GM19467 (cell line): ENCODE results near the gene KLF17.

Source experiments
- ATAC-seq: cut with Tn5 transposase; IDR thresholded peaks from one replicate; pipeline ENCODE4 v1.9.1; 2021; ENCODE audit warnings: mild to moderate bottlenecking, moderate library complexity; ENCODE audit not compliant: unreplicated experiment

KLF17 gene

DNA sequence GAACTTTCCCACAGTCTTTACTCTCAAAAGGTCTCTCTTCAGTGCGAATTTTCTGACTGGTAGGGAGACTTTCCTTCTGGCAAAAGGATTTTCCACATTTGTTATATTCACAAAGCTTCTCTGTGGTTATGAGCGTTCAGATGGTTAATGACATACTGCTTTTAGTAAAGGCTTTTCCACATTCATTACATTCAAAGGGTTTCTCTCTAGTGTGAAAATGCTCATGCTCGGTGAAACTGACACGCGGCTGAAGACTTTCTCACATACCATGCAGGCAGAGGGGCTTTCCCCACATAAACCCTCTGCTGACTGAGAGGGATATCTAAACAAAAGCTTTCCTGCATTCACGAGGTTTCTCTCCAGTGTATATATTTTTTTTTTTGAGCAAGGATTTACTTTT is 32.7 kb downstream of the KLF17 start:
- ATAC-seq: no peak

DNA sequence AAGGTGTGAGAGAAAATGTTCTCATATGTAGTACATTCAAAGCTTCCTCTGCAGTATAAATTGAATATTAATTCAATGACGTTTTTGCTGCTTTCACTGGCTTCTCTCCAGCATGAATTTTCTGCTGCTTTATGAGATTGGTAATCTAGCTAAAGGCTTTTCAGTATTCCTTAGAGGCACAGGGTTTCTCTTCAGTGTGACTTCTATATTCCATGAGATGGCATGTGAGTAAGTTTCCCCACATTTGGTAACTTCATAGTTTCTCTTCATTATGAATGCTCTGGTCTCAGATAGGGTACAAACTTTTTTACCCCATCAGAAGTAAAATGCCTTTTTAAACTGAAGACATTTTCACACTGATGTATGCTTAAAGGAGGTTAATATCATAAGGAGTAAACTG is 33.2 kb downstream of the KLF17 start:
- ATAC-seq: no peak

DNA sequence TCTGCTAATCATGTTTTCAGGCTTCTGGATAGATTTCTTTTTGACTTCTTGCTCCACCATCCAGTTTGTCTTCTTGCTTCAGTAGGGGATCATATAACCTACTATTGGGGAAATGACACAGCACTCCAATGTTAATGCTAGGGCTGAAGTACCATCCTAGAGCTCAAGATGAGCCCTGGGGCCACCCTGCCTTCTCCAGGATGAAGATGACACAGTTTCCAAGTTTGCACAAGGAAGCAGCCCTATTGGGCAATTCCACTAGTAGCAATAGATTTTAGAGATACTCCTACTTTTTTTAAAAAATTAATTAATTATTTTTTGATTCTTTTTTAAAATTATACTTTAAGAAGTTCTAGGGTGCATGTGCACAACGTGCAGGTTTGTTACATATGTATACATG is 34.1 kb downstream of the KLF17 start:
- no peak for ATAC-seq

DNA sequence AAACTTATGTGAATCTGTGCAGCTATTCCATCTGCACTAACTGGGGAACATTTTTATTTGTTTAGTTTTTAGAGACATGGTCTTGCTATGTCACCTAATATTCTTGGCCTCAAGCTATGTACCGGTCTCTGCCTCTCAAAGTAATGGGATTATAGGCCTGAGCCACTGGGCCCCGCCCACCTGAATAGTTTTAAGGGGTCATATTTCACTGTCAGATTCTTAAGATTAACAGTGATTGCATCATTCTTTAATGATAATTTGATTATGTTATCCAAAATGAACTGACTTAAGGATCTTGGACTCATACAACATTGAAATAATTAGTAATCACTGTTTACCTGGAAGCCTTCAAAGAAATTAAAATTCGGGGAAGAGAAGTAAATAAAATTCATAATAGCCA is 35.4 kb downstream of the KLF17 start:
- ATAC-seq: no peak

DNA sequence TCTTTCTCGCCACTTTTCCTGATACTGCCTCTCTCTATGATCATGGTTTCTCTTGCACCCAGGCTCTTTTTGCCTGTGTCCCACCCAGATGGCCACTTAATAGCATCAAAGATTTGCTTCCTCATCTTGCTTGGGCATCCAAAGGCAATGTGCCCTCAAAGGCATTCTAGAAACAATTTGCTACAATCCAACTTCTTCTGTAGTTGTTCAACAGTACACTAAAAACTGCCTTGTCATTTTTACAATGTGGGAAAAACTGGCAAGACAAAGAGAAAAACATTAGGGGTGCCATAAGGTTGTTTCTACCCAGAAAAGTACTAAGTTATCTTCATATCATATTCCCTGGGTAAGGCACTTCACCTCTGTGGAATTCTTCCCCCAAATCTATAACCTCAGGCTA is 39.3 kb downstream of the KLF17 start:
- ATAC-seq: no peak

DNA sequence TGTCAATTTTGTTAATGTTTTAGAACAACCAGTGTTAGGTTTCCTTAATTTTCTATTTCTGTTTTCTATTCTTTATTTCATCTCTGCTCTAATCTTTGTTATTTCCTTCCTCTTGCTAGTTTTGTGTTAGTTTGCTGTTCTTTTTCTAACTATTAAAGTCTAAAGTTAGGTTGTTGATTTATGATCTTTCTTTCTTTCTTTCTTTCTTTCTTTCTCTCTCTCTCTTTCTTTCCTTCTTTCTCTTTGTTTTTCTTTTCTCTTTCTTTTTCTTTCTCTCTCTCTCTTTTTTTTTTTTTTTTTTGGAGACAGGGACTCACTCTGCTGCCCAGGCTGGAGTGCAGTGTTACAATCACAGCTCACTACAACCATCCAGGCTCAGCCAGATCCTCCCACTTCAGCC is 40.2 kb downstream of the KLF17 start:
- no peak for ATAC-seq

DNA sequence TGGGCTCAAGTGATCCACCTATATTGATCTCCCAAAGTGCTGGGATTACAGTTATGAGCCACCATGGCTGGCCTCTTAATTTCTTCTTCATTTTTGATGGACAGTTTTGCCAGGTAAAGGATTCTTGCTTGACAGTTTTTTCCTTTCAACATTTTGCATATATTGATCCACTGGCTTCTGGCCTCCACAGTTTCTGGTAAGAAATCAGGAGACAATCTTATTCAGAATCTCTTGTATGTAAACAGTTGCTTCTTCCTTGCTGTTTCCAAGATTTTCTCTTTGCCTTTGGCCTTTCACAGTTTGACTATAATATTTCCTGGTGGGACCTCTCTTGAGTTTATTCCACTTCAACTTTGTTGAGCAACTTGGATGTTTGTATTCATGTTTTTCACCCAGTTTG is 42.9 kb downstream of the KLF17 start:
- ATAC-seq: no peak

DNA sequence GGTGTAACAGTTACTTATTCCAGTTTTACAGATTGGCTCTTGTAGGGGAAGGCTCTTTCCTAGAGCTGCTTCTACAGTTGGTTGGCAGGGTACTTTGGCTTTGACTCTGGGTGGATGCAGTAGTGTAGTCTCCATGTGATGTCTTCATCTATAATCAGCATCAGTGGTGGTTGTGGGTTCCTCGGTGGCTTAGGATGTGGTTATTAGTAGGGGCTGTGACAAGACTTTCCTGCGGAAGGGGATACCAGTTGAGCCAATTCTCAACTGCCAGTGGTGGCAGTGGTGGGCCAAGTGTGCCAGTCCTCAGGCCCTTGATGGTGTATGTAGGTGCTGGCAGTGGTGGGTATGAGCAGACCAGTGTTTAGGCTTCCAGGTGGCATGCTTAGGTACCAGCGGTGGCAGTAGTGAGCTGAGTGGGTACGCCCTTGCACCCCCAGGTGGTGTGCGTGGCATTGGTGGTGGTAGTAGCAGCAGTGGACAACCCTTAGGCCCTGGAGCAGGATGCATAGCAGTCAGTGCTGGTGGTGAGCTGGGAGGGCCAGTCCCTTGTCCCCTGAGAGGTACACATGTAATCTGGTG is 50.0 kb downstream of the KLF17 start:
- no peak for ATAC-seq

DNA sequence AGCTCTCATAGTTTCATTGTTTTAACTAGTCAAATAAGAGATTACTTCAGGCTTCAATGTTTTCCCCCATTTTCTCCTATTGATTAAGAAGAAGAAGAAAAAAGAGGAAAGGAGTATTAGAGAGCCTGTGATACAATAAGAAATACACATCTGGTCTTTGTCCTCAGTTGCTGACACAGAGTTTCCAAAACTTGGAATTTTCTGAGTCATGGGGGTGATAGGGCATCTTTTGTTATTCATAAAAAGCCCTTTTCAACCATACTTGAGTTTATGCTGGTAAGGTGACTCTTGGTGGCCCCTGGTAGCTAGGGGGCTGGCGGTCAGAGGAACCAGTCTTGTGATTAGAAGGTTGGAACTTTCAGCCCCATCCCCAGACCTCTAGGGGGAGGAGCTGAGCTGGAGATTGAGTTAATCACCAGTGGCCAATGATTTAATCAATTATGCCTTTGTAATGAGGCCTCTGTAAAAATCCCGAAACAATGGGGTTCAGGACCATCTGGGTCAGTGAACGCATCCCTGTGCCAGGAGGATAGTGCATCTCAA is 51.7 kb downstream of the KLF17 start:
- no peak for ATAC-seq

DNA sequence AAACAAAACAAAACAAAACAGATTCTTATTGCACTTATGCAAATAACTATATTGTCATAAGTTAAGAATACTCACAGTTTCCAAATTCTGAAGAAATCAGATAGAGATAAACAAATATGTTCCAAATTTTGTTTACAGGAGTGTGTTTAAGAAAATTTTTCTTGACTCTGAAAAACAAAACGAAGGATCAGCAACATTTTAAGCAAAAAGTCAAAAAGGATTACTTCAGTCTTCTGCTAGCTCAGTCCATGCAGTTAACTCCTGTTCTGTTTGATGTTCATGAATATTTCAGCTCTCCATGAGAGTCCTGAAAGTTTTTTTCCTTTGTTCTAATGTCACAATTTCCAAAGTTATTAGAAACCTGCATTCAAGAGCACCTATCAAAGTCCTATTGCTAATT is 56.0 kb downstream of the KLF17 start:
- no peak for ATAC-seq
